ENCODE results near the gene AKR1C4. TPM values are rescaled to one million over a fixed set of nuclear protein-coding genes. Genes with fewer than 3 reads are reported as not detected.

The AKR1C4 gene
- total RNA-seq, result not detected

- TF ChIP-seq EP300 (IDR thresholded peaks at IDR 0.05) (no peak), CTCF (IDR thresholded peaks at IDR 0.05) (no peak), POLR2AphosphoS5 (IDR thresholded peaks at IDR 0.05) (no peak), POLR2A (IDR thresholded peaks at IDR 0.05) (no peak)
- 75 to 87% methylated on average over 4 of the region's 4 CpGs for WGBS, 2 donors (ENCODE audit: low coverage in 1 of 2)
Observed at GRCh38 chr10:5196702-5197113, at the start of gene AKR1C4. Gene AKR1C4, plus strand, starts transcription at chr10:5196837. Its CDS starts 31 bp downstream, at chr10:5196868.

GRCh38 chr10:5146920-5147254, 49.8 kb upstream of the AKR1C4 start:
- 90 to 91% methylated on average over 3 to 5 of the region's 5 CpGs for WGBS, 2 donors (ENCODE audit: low coverage in 1 of 2)
- no peak for TF ChIP-seq EP300 (IDR thresholded peaks at IDR 0.05)
- TF ChIP-seq POLR2A (IDR thresholded peaks at IDR 0.05), result no peak
- no peak for TF ChIP-seq CTCF (IDR thresholded peaks at IDR 0.05)
- no peak overlapping the region for H3K27ac ChIP-seq
- H3K36me3 ChIP-seq, result no peaks in the 10 kb centered on the region
- H3K9me3 ChIP-seq, result peaks cover 0 to 6% (median 0%) of the 10 kb centered on the region in 3 donors
- no peaks in the 10 kb centered on the region for H3K4me1 ChIP-seq
- H3K27me3 ChIP-seq, result no peaks in the 10 kb centered on the region
- no peak for ATAC-seq
- H3K4me3 ChIP-seq, result no peak overlapping the region

More at GRCh38 chr10:5196702-5197113, at the start of gene AKR1C4:
- Histone ChIP-seq H3K9me3 (peaks cover 0 to 5% (median 0%) of the 10 kb centered on the region in 3 donors), H3K27me3 (no peaks in the 10 kb centered on the region), H3K36me3 (no peaks in the 10 kb centered on the region), H3K27ac (no peak within 1 kb of the TSS), H3K4me3 (no peak within 1 kb of the TSS), H3K4me1 (no peaks in the 10 kb centered on the region)
- ATAC-seq, result no peak

DNA sequence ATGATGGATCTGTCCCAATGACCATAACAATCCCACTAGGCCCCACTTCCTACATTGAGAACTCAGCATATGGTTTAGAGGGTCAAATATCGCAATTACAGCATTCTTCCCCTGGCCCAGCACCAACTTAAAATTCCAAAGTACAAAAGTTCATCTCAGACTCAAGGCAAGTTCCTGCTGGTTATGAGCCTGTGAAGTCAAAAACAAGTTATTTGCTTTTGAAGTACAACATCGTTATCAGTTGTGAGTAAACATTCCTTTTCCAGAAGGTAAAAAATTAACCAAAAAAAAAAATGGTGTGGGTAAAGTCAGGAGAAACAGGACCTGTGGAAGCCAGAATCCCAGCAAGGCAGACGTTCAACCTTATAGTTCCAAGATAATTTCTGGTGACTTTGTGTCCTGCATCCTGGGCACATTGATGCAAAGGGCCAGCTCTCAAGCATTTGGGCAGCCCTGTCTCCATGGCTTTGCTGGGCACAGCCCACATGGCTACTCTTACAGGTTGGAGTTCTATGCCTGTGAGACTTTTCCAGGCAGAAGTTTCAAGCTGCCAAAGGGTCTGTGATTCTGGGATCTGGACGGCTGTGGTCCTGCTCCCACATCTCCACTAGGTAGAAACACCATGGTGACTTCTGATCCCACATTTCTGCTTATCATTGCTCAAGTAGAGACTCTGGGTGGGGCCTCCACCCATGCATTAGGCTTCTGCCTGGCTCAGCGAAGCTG, 49.2 kb upstream of the AKR1C4 start:
- no peak for ATAC-seq
- no peak overlapping the region for H3K27ac ChIP-seq
- H3K36me3 ChIP-seq, result no peaks in the 10 kb centered on the region
- no peak overlapping the region for H3K4me3 ChIP-seq
- no peaks in the 10 kb centered on the region for H3K27me3 ChIP-seq
- 63 to 66% methylated on average over 4 of the region's 5 CpGs for WGBS, 2 donors (ENCODE audit: low coverage in 1 of 2)
- H3K9me3 ChIP-seq, result peaks cover 0 to 6% (median 0%) of the 10 kb centered on the region in 3 donors
- no peaks in the 10 kb centered on the region for H3K4me1 ChIP-seq
- no peak for TF ChIP-seq CTCF (IDR thresholded peaks at IDR 0.05)
- TF ChIP-seq EP300 (IDR thresholded peaks at IDR 0.05), result no peak
- no peak for TF ChIP-seq POLR2A (IDR thresholded peaks at IDR 0.05)
- no peak for TF ChIP-seq POLR2AphosphoS5 (IDR thresholded peaks at IDR 0.05)

- Histone ChIP-seq H3K27ac (no peak overlapping the region), H3K36me3 (no peaks in the 10 kb centered on the region), H3K27me3 (no peaks in the 10 kb centered on the region), H3K4me3 (no peak overlapping the region), H3K9me3 (peaks cover 0 to 6% (median 0%) of the 10 kb centered on the region in 3 donors), H3K4me1 (no peaks in the 10 kb centered on the region)
- no peak for ATAC-seq
- no peak for TF ChIP-seq EP300 (IDR thresholded peaks at IDR 0.05)
- TF ChIP-seq CTCF (IDR thresholded peaks at IDR 0.05), result no peak
- TF ChIP-seq POLR2AphosphoS5 (IDR thresholded peaks at IDR 0.05), result no peak
- TF ChIP-seq POLR2A (IDR thresholded peaks at IDR 0.05), result no peak
- WGBS, 2 donors (ENCODE audit: low coverage in 1 of 2), result 66 to 70% methylated on average over 2 to 3 of the region's 3 CpGs
Observed at GRCh38 chr10:5147981-5148677, 48.5 kb upstream of the AKR1C4 start.

DNA sequence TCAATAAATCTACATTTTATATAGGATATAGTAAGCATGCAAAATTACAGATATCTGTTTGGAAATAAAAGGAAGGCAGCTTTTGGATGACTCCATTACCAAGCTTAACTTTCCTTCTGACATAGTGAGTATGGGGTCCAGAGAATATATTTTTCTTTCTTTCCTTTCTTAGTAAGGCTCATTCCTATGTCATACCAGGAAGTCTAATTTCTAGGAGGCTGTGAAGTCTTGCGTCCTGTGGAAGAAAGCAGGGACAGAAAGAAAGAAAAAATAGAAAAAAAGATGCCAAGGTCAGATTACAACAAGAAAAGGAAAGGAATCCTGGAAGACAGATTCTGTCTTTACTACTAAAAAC, 48.0 kb upstream of the AKR1C4 start:
- Histone ChIP-seq H3K9me3 (peaks cover 0 to 6% (median 0%) of the 10 kb centered on the region in 3 donors), H3K4me3 (no peak overlapping the region), H3K4me1 (no peaks in the 10 kb centered on the region), H3K36me3 (no peaks in the 10 kb centered on the region), H3K27ac (no peak overlapping the region), H3K27me3 (no peaks in the 10 kb centered on the region)
- TF ChIP-seq CTCF (IDR thresholded peaks at IDR 0.05) (no peak), EP300 (IDR thresholded peaks at IDR 0.05) (no peak), POLR2AphosphoS5 (IDR thresholded peaks at IDR 0.05) (no peak), POLR2A (IDR thresholded peaks at IDR 0.05) (no peak)
- ATAC-seq, result no peak
- WGBS, 2 donors (ENCODE audit: low coverage in 1 of 2), result 63 to 78% methylated on average over 1 of the region's 1 CpG

Data from gastroesophageal sphincter (tissue), 4 donors.